C4-2B (cell line): ENCODE data around the gene SLC39A5.

Source experiments
- H3K27ac ChIP-seq: fragments of 450-650 bp; 2 replicates; pipeline ENCODE4 v1.5.1; 2017
- ZFX ChIP-seq: fragments of 450-650 bp; IDR thresholded peaks from 2 replicates; pipeline ENCODE4 v1.6.1; 2017
- TF ChIP-seq, protein P1 (sequence below): fragments of 450-650 bp; conservative IDR thresholded peaks from 2 replicates; pipeline ENCODE4 v1.5.1; 2017; ENCODE audit warnings: mild to moderate bottlenecking

SLC39A5 gene

DNA sequence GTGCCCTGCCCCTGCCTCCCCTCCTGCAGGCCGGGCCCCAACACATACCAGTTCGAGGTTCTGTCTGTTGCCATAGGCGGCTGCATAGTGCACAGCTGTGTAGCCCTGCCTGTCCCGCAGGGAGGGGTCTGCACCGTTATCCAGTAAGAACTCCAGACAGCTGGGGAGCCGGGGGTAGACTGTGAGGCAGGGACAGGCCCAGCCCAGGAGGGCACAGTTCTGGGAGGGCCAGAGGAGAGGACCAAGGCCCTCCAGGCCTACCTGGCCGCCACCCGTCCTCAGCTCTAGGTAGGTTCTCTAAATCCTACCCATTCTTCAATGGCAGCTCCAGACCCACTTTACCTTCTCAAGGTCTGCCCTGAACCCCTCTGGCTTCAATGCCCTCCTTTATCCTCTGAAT lies 18.9 kb downstream of the SLC39A5 start:
- TF ChIP-seq ZFX: no peak
- TF ChIP-seq, protein P1, sequence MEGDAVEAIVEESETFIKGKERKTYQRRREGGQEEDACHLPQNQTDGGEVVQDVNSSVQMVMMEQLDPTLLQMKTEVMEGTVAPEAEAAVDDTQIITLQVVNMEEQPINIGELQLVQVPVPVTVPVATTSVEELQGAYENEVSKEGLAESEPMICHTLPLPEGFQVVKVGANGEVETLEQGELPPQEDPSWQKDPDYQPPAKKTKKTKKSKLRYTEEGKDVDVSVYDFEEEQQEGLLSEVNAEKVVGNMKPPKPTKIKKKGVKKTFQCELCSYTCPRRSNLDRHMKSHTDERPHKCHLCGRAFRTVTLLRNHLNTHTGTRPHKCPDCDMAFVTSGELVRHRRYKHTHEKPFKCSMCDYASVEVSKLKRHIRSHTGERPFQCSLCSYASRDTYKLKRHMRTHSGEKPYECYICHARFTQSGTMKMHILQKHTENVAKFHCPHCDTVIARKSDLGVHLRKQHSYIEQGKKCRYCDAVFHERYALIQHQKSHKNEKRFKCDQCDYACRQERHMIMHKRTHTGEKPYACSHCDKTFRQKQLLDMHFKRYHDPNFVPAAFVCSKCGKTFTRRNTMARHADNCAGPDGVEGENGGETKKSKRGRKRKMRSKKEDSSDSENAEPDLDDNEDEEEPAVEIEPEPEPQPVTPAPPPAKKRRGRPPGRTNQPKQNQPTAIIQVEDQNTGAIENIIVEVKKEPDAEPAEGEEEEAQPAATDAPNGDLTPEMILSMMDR: no peak
- no peak overlapping the region for H3K27ac ChIP-seq

DNA sequence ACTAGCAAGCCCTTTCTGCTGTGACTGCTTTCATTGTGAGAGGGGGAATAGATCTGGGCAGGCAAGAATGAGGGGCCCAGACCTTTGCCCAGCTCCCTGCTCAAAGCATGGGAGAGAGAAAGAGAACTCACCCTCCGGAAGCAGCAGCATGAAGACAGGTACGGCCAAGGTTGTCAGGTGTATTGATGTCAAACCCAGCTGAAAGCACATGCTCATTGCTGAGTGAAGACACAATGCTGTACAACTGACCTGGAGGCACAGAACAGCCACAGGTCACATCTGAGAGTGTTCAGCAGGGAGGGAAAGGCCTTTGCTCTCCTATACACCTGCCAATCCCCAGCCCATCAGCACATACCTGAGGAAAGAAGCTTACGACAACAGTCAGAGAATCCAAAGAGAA lies 22.8 kb downstream of the SLC39A5 start:
- no peak for TF ChIP-seq ZFX
- TF ChIP-seq, protein P1: no peak
- no peak overlapping the region for H3K27ac ChIP-seq

DNA sequence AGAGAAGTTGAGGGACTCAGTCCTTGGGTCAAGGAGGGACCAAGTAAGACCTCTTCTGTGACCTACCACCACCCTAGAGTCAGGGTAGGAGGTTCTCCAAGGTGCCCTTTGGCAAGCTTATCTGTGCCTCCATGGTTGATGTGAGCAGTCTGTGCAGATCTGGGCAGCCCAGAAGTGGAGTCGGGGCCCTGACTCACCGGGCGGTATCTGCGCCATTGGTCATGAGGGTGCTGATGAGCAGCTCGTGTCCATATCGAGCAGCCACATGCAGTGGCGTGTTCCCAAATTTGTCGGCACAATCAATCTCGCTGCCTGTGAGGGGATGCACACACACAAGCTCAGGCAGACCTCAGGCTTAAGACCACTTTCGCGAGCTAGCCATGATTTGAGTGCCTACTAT lies 23.2 kb downstream of the SLC39A5 start:
- TF ChIP-seq, protein P1: no peak
- TF ChIP-seq ZFX: no peak
- H3K27ac ChIP-seq: no peak overlapping the region

DNA sequence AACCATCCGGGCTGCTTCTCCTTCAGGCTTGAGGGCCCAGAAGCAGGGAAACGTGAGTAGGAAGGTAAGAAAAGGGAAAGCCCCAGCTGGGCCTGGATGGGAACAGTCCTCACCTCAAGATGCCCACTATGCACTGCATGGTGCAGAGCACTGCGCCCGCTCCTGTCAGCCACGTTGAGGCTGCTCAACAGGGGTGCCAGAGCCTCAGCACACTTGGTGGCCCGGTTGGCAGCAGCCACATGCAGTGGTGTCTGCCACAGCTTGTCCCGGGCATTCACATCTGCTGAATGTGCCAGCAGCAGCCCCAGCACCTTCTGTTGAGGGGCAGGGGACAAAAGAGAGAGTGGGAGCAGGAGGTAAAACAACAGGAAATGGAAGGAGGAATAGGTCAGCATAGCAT lies 25.8 kb downstream of the SLC39A5 start:
- no peak for TF ChIP-seq ZFX
- TF ChIP-seq, protein P1: no peak
- H3K27ac ChIP-seq: no peak overlapping the region

DNA sequence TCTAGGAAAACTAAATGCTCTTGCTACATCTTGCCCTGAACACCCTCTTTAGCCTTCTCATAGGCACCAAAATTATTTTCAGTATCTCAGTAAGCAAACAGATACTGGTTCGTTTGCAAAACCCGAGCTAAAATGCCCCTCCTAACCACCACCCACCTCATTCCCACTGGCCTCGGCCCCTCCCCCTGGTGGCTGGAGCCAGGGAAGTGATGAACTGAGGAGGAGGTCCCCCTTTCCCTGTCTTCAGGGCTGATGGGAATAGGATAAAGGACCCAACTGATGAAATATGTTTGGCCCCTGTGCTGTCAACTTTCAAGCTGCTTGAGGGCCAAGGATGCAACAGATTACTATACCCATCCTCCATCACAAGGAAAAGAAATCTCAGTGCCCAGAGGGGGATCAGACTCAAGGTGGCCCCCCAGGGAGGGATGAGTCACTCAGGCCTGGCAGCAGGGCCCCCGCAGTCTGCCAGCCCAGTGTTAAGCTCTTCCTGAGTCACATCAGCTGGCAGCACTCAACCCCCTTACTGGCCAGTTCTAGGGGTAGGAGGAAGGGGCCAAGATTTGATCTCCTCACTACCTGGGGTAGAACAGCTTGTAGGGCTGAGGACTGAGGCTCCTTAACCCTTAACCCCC lies 26.6 kb downstream of the SLC39A5 start:
- TF ChIP-seq, protein P1: no peak
- no peak for TF ChIP-seq ZFX
- peak overlapping the region; percentile 80; the same call in 1 of the 2 replicates for H3K27ac ChIP-seq

DNA sequence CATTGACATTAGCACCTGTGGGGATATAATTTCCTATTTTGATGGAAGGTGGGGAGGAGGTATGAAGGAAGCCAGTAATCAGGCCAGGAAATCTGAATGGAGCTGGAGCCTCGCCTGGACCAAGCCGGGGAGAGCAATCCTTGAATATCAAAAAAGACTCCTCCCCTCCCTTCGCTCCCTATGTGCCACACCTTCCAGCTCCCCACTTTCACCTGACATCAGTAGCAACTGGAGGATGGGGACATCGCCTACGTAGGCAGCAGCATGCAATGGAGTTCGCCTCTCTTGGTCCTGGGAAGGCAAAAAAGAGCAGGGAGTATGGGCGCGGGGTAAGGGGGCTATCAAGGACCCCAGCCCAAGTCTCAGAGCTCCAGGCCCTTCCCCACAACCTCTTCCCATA lies 27.2 kb downstream of the SLC39A5 start:
- peak overlapping the region; percentile 80 for H3K27ac ChIP-seq
- no peak for TF ChIP-seq ZFX
- TF ChIP-seq, protein P1: no peak

DNA sequence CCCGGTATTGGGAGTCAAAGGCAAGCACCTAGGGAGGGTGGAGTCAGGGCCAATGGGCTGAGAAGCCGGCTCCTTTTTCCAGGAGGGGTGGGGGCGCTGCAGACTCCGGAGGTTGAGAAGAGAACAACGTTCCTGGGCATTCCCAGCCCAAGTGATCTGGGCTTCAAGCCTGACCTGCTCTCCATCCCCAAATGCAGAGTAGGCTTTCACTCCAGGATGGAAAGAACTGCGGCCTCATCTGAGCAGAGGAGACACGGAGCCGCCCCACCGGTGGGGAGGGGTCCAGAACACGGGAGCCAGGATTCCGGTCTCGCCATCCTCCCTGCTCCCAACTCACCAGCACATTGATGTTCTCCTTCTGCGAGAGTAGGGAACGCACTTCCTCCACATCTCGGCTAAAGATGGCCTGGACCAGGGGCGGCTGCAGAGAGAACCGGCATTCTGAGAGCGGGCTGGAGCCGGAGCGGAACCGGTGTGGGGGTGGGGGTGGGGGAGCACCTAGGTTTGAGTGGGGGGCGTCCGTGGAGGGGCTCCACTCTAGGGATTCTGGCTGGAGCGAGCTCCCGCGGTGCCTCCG lies 27.7 kb downstream of the SLC39A5 start:
- H3K27ac ChIP-seq: peak overlapping the region; percentile 80
- TF ChIP-seq, protein P1: no peak
- no peak for TF ChIP-seq ZFX
